Kidney (tissue), 14 donors: ENCODE measurements around the gene RARA. TPM values are rescaled to one million over a fixed set of nuclear protein-coding genes. Genes with fewer than 3 reads are reported as not detected.

Experiments
- DNase-seq, 5 donors: peaks; one replicate each; pipeline ENCODE4 v3.0.0-alpha.2; 2013 to 2020
- FAIRE-seq: peaks from 2 replicates; lab custom pipeline; 2012; peaks lifted over from hg19 to GRCh38; lab: Jason Lieb, UNC
- H3K27ac ChIP-seq, 2 donors: one replicate each; pipeline ENCODE4 v1.7.0; 2013; ENCODE audit warnings: low read depth in 2 of 2, low read length in 2 of 2, inconsistent platforms in 1 of 2
- H3K27me3 ChIP-seq: one replicate; pipeline ENCODE4 v1.7.1; 2013; ENCODE audit warnings: low read length, inconsistent platforms; ENCODE audit not compliant: control insufficient read depth, insufficient read depth
- H3K36me3 ChIP-seq, 3 donors: one replicate each; pipeline versions ENCODE4 v1.7.0 to v1.7.1; 2013; ENCODE audit warnings: low read length in 3 of 3, control low read depth in 1 of 3, inconsistent platforms in 1 of 3; ENCODE audit not compliant: insufficient read depth in 3 of 3, control insufficient read depth in 2 of 3
- H3K4me1 ChIP-seq, 3 donors: one replicate each; pipeline versions ENCODE4 v1.7.0 to v1.7.1; 2013; ENCODE audit warnings: low read length in 3 of 3, inconsistent platforms in 1 of 3, low read depth in 1 of 3; ENCODE audit not compliant: control insufficient read depth in 2 of 3, insufficient read depth in 2 of 3
- H3K4me3 ChIP-seq, 3 donors: one replicate each; pipeline versions ENCODE4 v1.7.0 to v1.8.1; 2013; ENCODE audit warnings: low read length in 3 of 3, control low read depth in 1 of 3, inconsistent platforms in 1 of 3
- H3K9ac ChIP-seq, 3 donors: one replicate each; pipeline versions ENCODE4 v1.7.0 to v1.7.1; 2013; ENCODE audit warnings: low read length in 3 of 3, control low read depth in 1 of 3, inconsistent platforms in 1 of 3
- H3K9me3 ChIP-seq, 3 donors: one replicate each; pipeline versions ENCODE4 v1.7.0 to v1.7.1; 2013; ENCODE audit warnings: low read length in 3 of 3, control low read depth in 1 of 3, inconsistent platforms in 1 of 3; ENCODE audit not compliant: control insufficient read depth in 2 of 3, insufficient read depth in 1 of 3
- intact Hi-C: fragments of 100-400 bp; cut with DNase I; formaldehyde crosslinking; loops from one replicate; pipeline ENCODE4 v1.11.1; 2022
- polyA plus RNA-seq: library from polyadenylated mRNA; stranded (reverse); fragments of 350-450 nt; fragmentation: Illumina TruSeq; extraction: RNeasy Lipid Tissue Mini Kit (QIAGEN cat#74804); gene quantifications from one replicate; pipeline ENCODE4 v1.2.3, GENCODE V29; 2014; ENCODE audit warnings: low read depth, low replicate concordance; ENCODE audit not compliant: insufficient read depth
- total RNA-seq: library from RNA; stranded (reverse); fragmentation: NEBNext Ultra II Directional; extraction: Animal tissue kit (Norgen Biotek cat#: 25700); gene quantifications from one replicate; pipeline ENCODE4 v1.2.1, GENCODE V29; 2021
- TF ChIP-seq, protein P1 (sequence below): IDR thresholded peaks from 3 replicates; pipeline ENCODE4 v1.5.1; 2012; ENCODE audit warnings: mild to moderate bottlenecking, moderate library complexity, borderline replicate concordance; ENCODE audit not compliant: insufficient read depth; ENCODE audit errors: extremely low read depth
- donor health status: control.
- donor health status: control.
- donor health status: control.
- donor health status: control.
- donor health status: control.
- donor health status: DM: yes; HTN: yes; CAD: no.
- donor health status: Normal renal cell carcinoma (clear cell type).

RARA gene
- total and polyA plus RNA-seq, 2 donors from 2014 or later, result 22.5 to 45.7 TPM

- TF ChIP-seq, protein P1, sequence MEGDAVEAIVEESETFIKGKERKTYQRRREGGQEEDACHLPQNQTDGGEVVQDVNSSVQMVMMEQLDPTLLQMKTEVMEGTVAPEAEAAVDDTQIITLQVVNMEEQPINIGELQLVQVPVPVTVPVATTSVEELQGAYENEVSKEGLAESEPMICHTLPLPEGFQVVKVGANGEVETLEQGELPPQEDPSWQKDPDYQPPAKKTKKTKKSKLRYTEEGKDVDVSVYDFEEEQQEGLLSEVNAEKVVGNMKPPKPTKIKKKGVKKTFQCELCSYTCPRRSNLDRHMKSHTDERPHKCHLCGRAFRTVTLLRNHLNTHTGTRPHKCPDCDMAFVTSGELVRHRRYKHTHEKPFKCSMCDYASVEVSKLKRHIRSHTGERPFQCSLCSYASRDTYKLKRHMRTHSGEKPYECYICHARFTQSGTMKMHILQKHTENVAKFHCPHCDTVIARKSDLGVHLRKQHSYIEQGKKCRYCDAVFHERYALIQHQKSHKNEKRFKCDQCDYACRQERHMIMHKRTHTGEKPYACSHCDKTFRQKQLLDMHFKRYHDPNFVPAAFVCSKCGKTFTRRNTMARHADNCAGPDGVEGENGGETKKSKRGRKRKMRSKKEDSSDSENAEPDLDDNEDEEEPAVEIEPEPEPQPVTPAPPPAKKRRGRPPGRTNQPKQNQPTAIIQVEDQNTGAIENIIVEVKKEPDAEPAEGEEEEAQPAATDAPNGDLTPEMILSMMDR, result no peak
- Histone ChIP-seq H3K9me3 (no peaks in the 10 kb centered on the region), H3K36me3 (no peaks in the 10 kb centered on the region), H3K4me3 (peak overlapping the region; percentile 44 to 79 (median 74)), H3K27ac (peak overlapping the region; percentile 34 to 91), H3K4me1 (peaks cover 3 to 68% (median 48%) of the 10 kb centered on the region in 3 donors), H3K27me3 (no peaks in the 10 kb centered on the region), H3K9ac (peak overlapping the region; percentile 12 to 81 (median 74))
- DNase-seq (peak in 3 of 5 donors; percentile 56 to 82 (median 67)), FAIRE-seq (no peak)
- intact Hi-C loops, result no loop called here
Observed at GRCh38 chr17:40318830-40319391, 9.9 kb downstream of the RARA start.

DNA sequence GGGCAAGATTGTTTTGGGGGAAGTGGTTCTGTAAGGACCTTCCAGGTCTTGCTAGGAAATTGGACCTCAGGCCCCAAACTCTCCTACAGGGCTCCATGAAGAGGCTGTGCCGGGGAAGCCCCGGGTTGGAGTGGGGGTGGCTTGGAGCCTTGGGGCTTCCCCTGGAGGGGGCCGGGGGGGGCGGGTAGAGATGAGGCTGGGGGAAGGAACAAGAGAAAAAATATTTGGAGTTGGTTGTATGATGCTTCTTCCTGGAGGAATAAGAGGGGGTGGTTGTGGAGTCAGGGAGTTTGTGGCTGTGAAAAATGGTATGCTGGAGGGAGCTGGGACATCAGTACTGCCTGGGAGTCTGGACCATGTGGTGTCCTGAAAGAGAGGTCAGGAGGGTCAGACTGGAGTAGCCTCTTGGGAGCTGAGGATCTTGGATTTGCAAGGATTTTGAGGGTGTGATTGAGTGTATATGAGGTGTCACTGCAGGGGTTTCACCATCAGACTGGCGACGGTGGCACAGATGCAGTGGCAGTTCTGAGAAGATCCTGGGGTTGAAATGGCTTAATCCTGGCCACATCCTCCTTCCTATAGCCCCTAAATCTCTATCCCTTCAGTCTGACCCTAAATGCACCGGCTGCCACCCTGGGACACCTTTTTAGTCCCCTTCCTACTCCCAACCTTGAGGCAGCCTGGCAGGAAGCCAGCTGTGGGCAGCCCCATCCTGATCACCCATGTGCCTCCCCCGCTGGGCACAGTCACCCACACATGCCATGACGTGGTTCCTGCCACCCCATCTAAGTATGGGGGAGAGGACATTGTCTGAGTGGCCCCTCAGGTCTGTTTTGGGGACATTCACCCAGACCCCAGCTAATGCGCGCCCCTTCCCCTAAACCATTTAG lies 10.9 kb downstream of the RARA start:
- peaks cover 3 to 70% (median 54%) of the 10 kb centered on the region in 3 donors for H3K4me1 ChIP-seq
- FAIRE-seq (no peak), DNase-seq (peak in 2 of 5 donors; percentile 65 to 88)
- H3K9me3 ChIP-seq, result no peaks in the 10 kb centered on the region
- H3K9ac ChIP-seq, result peak overlapping the region in 2 of 3 donors; percentile 13 to 68
- H3K27ac ChIP-seq, result peak overlapping the region; percentile 94 to 95
- peak overlapping the region in 2 of 3 donors; percentile 47 to 79 for H3K4me3 ChIP-seq
- no peaks in the 10 kb centered on the region for H3K27me3 ChIP-seq
- TF ChIP-seq, protein P1, result no peak
- no peaks in the 10 kb centered on the region for H3K36me3 ChIP-seq
- intact Hi-C loops, result no loop called here

DNA sequence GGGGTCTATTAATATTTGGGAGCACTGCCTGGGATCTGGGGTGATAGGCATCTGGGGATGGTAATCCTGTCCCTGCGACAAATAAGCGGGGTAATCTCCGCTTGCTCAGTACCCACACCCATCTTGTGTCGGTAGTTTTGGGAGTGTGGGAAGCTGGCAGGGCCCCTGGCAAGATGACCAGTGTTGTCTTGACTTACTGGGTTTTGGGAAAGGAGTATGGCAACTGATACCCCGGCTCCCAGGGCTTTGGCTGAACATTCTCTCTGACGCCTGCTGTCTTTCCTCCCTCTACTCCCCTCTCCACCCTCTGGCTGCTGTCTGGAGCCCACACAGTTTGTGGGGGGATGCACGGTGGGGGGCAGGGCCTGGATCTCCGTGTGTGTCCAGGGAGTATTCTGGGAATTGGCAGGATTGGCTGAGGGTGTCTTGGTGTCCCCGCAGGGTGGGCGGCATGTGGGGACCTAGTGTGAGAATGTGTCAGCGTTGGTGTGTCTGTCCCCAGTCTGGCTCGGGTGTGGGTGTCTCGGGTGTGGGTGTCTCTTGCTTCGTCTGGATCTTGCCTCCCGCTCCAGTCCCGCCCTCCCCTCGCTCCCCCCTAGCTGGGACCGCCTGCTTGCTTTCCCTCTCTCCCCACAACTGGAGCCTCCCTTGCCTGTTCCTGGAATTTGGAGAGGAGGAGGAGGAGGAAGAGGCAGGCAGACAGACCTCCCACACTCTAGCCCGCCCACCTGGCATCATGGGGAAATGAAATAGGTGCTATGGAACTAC lies 12.0 kb downstream of the RARA start:
- Histone ChIP-seq H3K4me1 (peaks cover 3 to 72% (median 61%) of the 10 kb centered on the region in 3 donors), H3K4me3 (peak overlapping the region in 1 of 3 donors; percentile 79), H3K27ac (peak overlapping the region; percentile 94 to 95), H3K9me3 (no peaks in the 10 kb centered on the region), H3K36me3 (no peaks in the 10 kb centered on the region), H3K9ac (peak overlapping the region in 1 of 3 donors; percentile 68), H3K27me3 (no peaks in the 10 kb centered on the region)
- peak in 4 of 5 donors; percentile 76 to 91 (median 83) for DNase-seq
- no peak for FAIRE-seq
- TF ChIP-seq, protein P1, result no peak
- intact Hi-C loops, result no loop called here
